Fibroblast of pulmonary artery (primary cell): ENCODE data around the gene KIF16B.

Experiments
- DNase-seq: peaks from one replicate; pipeline ENCODE4 v3.0.0-alpha.2; 2010; ENCODE audit warnings: low read depth
- H3K4me3 ChIP-seq: replicated peaks from 2 replicates; pipeline ENCODE4 v1.5.1; 2011; ENCODE audit warnings: low read depth, mild to moderate bottlenecking, control low read depth, low read length, moderate library complexity
- TF ChIP-seq, protein P1 (sequence below): IDR thresholded peaks from 2 replicates; pipeline ENCODE4 v1.5.1; 2011; ENCODE audit warnings: mild to moderate bottlenecking, control low read depth, low read length, inconsistent platforms; ENCODE audit errors: missing control alignments

Gene KIF16B

DNA sequence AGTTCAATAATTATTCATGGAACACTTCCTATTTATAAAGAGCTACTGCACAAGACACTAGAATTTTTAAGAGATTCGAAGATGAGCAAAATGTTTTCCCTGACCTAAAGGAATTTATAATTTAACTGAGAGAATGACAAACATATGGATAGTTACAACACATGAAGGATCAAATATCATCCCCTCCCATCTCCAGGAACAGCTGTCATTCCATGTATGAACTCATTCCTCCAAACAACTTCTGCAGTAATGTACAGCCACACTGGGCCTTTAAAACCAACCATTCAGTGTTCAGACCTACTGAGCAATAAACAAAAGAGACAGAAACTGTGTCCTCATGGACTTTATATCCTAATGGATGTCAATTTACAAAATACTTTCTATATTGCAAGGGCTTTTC, 87.8 kb downstream of the KIF16B start:
- no peak for DNase-seq
- TF ChIP-seq, protein P1, sequence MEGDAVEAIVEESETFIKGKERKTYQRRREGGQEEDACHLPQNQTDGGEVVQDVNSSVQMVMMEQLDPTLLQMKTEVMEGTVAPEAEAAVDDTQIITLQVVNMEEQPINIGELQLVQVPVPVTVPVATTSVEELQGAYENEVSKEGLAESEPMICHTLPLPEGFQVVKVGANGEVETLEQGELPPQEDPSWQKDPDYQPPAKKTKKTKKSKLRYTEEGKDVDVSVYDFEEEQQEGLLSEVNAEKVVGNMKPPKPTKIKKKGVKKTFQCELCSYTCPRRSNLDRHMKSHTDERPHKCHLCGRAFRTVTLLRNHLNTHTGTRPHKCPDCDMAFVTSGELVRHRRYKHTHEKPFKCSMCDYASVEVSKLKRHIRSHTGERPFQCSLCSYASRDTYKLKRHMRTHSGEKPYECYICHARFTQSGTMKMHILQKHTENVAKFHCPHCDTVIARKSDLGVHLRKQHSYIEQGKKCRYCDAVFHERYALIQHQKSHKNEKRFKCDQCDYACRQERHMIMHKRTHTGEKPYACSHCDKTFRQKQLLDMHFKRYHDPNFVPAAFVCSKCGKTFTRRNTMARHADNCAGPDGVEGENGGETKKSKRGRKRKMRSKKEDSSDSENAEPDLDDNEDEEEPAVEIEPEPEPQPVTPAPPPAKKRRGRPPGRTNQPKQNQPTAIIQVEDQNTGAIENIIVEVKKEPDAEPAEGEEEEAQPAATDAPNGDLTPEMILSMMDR: no peak
- no peak overlapping the region for H3K4me3 ChIP-seq

DNA sequence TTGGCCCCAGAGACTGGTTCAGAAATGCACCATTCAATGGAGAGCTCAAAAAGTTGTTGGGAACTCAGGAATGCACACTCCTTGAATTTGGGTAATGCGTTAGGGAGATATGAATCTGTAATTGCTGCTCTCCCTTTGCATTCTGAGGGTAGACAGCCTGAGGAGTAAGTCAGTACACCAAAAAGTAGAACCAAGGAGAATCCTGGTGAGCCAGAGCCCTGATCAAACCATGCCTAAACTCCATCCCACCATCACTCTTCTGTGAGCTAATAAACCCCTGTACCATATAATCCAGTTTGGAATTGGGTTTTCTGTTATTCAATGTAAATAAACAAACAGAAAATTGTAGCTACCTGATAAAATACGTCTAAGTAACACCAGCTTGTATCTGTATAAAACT, 90.2 kb downstream of the KIF16B start:
- no peak for DNase-seq
- TF ChIP-seq, protein P1: no peak
- H3K4me3 ChIP-seq: no peak overlapping the region

DNA sequence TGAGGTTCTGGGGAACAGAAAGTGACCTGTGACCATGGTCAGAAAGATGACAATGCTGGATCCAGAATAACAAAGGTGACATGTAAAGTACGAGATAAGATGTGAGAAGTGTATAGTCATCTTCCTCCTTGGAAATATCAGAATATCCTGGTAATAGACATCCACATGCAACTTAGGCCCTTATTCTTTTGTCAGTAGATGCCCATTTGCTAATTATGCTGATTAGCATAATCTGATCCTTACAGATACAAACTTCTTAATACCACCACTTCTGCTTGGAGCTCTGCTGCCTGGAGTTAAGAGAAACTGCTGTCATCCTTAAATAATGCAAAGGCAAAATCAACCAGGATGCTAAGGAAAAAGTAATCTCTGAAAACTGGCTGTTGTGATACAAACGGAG, 91.3 kb downstream of the KIF16B start:
- no peak for DNase-seq
- H3K4me3 ChIP-seq: no peak overlapping the region
- TF ChIP-seq, protein P1: no peak

DNA sequence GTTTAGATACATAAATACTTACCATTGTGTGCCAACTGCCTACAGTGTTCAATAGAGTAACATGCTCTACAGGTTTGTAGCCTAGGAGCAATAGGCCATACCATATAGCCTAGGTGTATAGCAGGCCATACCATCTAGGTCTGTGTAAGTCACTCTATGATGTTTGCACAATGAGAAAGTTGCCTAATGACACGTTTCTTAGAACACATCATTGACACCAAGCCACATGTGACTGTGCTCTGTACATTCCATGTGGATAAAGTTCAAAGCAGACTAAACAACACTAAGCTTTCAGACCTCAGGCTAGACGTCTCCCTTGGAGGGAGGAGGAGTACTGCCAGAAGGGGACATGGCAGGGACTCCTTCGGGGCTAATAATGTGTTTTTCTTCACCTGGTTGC, 93.6 kb downstream of the KIF16B start:
- no peak for DNase-seq
- TF ChIP-seq, protein P1: no peak
- H3K4me3 ChIP-seq: no peak overlapping the region

DNA sequence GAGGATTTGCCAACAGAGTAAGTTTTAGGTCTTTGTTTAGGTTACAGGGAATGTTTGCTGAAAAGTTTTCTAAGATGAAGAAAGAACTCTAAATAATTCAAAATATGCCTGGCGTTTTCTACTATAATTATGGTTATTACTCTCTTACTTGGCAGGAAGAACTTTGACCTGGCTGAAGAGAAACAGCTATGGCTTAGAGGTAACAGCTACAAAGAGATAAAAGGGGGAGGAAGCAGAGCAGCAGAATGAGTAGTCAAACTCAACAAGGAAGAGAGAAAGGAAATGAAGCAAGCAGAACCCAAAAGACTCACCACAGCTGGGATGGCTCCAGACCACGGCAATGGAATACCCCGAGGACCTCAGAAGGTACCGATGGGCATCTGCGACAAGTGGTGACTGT, 95.6 kb downstream of the KIF16B start:
- DNase-seq: no peak
- TF ChIP-seq, protein P1: no peak

DNA sequence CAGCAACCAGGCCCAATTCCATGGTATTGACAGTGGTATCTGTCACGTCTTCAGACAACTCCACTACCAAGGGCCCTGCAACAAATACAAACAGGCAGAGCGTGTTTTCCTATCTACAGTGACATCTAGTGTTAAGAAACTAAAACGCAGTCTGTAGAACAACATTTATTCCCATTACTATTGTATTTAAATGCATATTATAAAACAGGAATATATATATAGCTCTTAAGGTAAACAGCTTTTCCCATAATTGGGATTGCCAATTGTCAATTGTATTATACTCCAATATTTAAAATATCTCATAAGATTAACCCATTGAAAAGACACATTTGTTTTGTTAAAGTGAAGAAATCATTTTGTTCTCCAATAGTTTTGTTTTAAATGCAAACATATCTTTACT, 97.2 kb downstream of the KIF16B start:
- TF ChIP-seq, protein P1: peak; percentile 64
- DNase-seq: peak; percentile 80
- no peak overlapping the region for H3K4me3 ChIP-seq

More for the DNA sequence above, 95.6 kb downstream of the KIF16B start:
- H3K4me3 ChIP-seq: no peak overlapping the region

DNA sequence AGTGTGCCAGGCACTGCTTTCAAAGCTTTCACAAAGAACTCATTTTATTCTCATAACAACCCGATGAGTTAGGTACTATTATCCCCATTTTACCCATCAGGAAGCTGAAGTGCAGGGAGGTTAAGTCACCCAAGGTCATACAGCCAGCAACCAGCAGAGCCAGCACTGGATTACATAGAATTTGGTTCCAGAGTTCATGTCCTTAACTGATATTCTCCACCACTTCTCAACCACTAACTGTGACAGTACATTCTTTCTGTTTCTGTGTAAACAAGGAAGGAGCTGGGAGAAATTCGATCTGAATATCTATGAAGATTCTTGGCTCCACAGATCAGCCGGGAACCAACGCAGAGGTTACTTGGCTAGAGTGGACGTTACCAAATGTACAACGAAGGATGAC, 98.0 kb downstream of the KIF16B start:
- H3K4me3 ChIP-seq: no peak overlapping the region
- TF ChIP-seq, protein P1: no peak
- DNase-seq: peak; percentile 42
